Breast epithelium (tissue), 4 donors: ENCODE measurements around the gene HERPUD2. TPM values are rescaled to one million over a fixed set of nuclear protein-coding genes. Genes with fewer than 3 reads are reported as not detected.

ENCODE experiments used
- DNase-seq, 2 donors: peaks; one replicate each; pipeline ENCODE4 v3.0.0-alpha.2; 2019; ENCODE audit warnings: low spot score in 2 of 2
- H3K27ac ChIP-seq, 2 donors: fragments of 200-600 bp; sonication (generic) in 1 of 2; one replicate each; pipeline ENCODE4 v1.5.1; 2016 to 2019; ENCODE audit warnings: mild to moderate bottlenecking in 1 of 2
- H3K27me3 ChIP-seq, 2 donors: fragments of 200-600 bp; sonication (generic) in 1 of 2; one replicate each; pipeline versions ENCODE4 v1.5.1 to v1.6.0; 2017 to 2019; ENCODE audit warnings: control low read depth in 1 of 2, mild to moderate bottlenecking in 1 of 2
- H3K36me3 ChIP-seq: fragments of 200-600 bp; one replicate; pipeline ENCODE4 v1.5.1; 2019
- H3K4me1 ChIP-seq, 2 donors: fragments of 200-600 bp; sonication (generic); one replicate each; pipeline ENCODE4 v1.5.1; 2016 to 2019; ENCODE audit warnings: control low read depth in 1 of 2
- H3K4me3 ChIP-seq, 3 donors: fragments of 200-600 bp; sonication (generic); 1 replicate in 2 of 3; 2 replicates in 1 of 3; pipeline ENCODE4 v1.5.1; 2016 to 2019; ENCODE audit warnings: mild to moderate bottlenecking in 3 of 3, moderate library complexity in 2 of 3
- H3K9me3 ChIP-seq, 2 donors: fragments of 200-600 bp; sonication (generic) in 1 of 2; one replicate each; pipeline ENCODE4 v1.5.1; 2016 to 2019; ENCODE audit warnings: control low read depth in 1 of 2
- CTCF ChIP-seq, 3 donors: fragments of 450-650 bp; IDR thresholded peaks; one replicate each; pipeline ENCODE4 v1.5.1; 2016 to 2017; ENCODE audit warnings: antibody characterized with exemption in 3 of 3, mild to moderate bottlenecking in 3 of 3, moderate library complexity in 3 of 3
- POLR2A ChIP-seq: fragments of 450-650 bp; IDR thresholded peaks from one replicate; pipeline ENCODE4 v1.6.1; 2016; ENCODE audit warnings: antibody characterized with exemption, mild to moderate bottlenecking, moderate library complexity
- POLR2AphosphoS5 ChIP-seq, 3 donors: sonication (generic); formaldehyde crosslinking; IDR thresholded peaks; one replicate each; pipeline ENCODE4 v1.6.1; 2017; ENCODE audit warnings: antibody characterized with exemption in 3 of 3
- intact Hi-C: fragments of 100-400 bp; cut with DNase I; formaldehyde crosslinking; loops from one replicate; pipeline ENCODE4 v1.15.1; 2023; ENCODE audit warnings: low total_unique reads
- total RNA-seq, 3 donors: library from RNA; depleted of rRNA; stranded (reverse); fragments of >200 nt; gene quantifications; one replicate each; pipeline ENCODE4 v1.1.0, GENCODE V29; 2016

Gene HERPUD2
- total RNA-seq, 3 donors from 2014 or later = 31.1 to 39.7 (median 35.4) TPM

GRCh38 chr7:35613150-35613549 lies 81.8 kb downstream of the HERPUD2 start:
- Histone ChIP-seq H3K36me3 (no peaks in the 10 kb centered on the region), H3K9me3 (no peaks in the 10 kb centered on the region), H3K4me3 (no peak overlapping the region), H3K27ac (no peak overlapping the region), H3K4me1 (no peaks in the 10 kb centered on the region), H3K27me3 (no peaks in the 10 kb centered on the region)
- no peak for DNase-seq
- intact Hi-C loops = no loop called here
- TF ChIP-seq CTCF (IDR thresholded peaks at IDR 0.05) = no peak
- no peak for TF ChIP-seq POLR2AphosphoS5 (IDR thresholded peaks at IDR 0.05)
- TF ChIP-seq POLR2A = no peak

- H3K36me3 ChIP-seq = no peaks in the 10 kb centered on the region
- DNase-seq = no peak
- no peak overlapping the region for H3K4me3 ChIP-seq
- H3K9me3 ChIP-seq = no peaks in the 10 kb centered on the region
- intact Hi-C loops = no loop called here
- no peaks in the 10 kb centered on the region for H3K27me3 ChIP-seq
- no peaks in the 10 kb centered on the region for H3K4me1 ChIP-seq
- H3K27ac ChIP-seq = no peak overlapping the region
- no peak for TF ChIP-seq POLR2AphosphoS5 (IDR thresholded peaks at IDR 0.05)
- TF ChIP-seq POLR2A = no peak
- TF ChIP-seq CTCF (IDR thresholded peaks at IDR 0.05) = no peak
Observed at GRCh38 chr7:35605760-35606159, 89.2 kb downstream of the HERPUD2 start.

GRCh38 chr7:35604595-35604994 lies 90.3 kb downstream of the HERPUD2 start:
- Histone ChIP-seq H3K4me3 (no peak overlapping the region), H3K36me3 (no peaks in the 10 kb centered on the region), H3K27me3 (no peaks in the 10 kb centered on the region), H3K9me3 (no peaks in the 10 kb centered on the region), H3K4me1 (no peaks in the 10 kb centered on the region), H3K27ac (no peak overlapping the region)
- DNase-seq = no peak
- intact Hi-C loops = no loop called here
- no peak for TF ChIP-seq POLR2AphosphoS5 (IDR thresholded peaks at IDR 0.05)
- TF ChIP-seq POLR2A = no peak
- TF ChIP-seq CTCF (IDR thresholded peaks at IDR 0.05) = no peak

- Histone ChIP-seq H3K4me1 (no peaks in the 10 kb centered on the region), H3K27ac (no peak overlapping the region), H3K9me3 (no peaks in the 10 kb centered on the region), H3K36me3 (no peaks in the 10 kb centered on the region), H3K4me3 (no peak overlapping the region), H3K27me3 (no peaks in the 10 kb centered on the region)
- DNase-seq = no peak
- TF ChIP-seq CTCF (IDR thresholded peaks at IDR 0.05) (no peak), POLR2AphosphoS5 (IDR thresholded peaks at IDR 0.05) (no peak), POLR2A (no peak)
- intact Hi-C loops = no loop called here
Observed at GRCh38 chr7:35599645-35600044, 95.3 kb downstream of the HERPUD2 start.

GRCh38 chr7:35599061-35599460 lies 95.9 kb downstream of the HERPUD2 start:
- H3K27ac ChIP-seq = no peak overlapping the region
- H3K27me3 ChIP-seq = no peaks in the 10 kb centered on the region
- no peak overlapping the region for H3K4me3 ChIP-seq
- H3K4me1 ChIP-seq = no peaks in the 10 kb centered on the region
- no peaks in the 10 kb centered on the region for H3K36me3 ChIP-seq
- intact Hi-C loops = no loop called here
- DNase-seq = no peak
- TF ChIP-seq POLR2AphosphoS5 (IDR thresholded peaks at IDR 0.05) = no peak
- TF ChIP-seq CTCF (IDR thresholded peaks at IDR 0.05) = no peak
- no peak for TF ChIP-seq POLR2A
- H3K9me3 ChIP-seq = no peaks in the 10 kb centered on the region
